ENCODE results near the gene KCNJ6.

DNA sequence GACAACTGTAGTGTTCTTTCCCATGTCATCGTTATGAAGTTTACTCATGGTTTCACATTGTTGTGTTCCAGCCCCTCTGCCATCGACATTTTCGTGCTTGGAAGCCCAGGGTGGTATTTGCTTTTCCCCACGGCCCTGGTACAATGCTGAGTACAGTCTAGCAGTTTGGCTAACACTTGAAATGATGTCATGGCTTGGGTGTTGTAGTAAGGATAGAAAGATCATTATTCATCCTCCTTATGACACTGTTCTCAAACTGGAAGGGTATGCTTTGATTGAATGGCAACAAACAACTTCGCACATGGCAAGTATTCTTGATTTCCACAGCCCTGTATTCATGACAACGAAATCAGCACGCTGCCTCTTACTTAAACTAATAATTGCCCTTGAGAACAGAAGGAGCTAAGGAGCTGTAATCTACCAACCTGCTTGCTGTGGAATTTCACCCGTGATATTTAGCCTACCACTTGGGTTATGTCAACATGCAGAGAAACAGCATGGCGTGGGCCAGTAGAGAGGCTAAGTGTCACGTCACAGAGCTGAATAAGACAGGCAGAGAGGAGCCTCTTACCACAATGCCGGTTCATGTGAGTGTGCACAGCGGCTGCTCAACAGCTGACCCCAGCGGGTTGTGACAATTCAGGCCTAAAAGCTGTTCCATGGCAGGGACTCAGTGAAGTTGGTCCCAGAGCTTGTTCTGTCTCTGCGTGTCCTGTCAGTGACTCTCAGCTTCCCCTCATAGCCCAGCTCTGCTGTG, 73.9 kb downstream of the KCNJ6 start:
- TF ChIP-seq POLR2AphosphoS5 (IDR thresholded peaks at IDR 0.05): no peak
- TF ChIP-seq POLR2A (IDR thresholded peaks at IDR 0.05): no peak
